Activated T-cell treated with anti-CD3 and anti-CD28 coated beads for 48 hours (primary cell): ENCODE results near the gene OGFOD1.

Experiments used
- DNase-seq: peaks from one replicate; pipeline ENCODE4 v3.0.0-alpha.2; 2020; ENCODE audit warnings: low read depth

Gene OGFOD1

GRCh38 chr16:56426585-56426984 lies 24.8 kb upstream of the OGFOD1 start:
- no peak for DNase-seq

GRCh38 chr16:56428091-56428490 lies 23.3 kb upstream of the OGFOD1 start:
- no peak for DNase-seq

- no peak for DNase-seq
Observed at GRCh38 chr16:56436258-56436657, 15.1 kb upstream of the OGFOD1 start.

- DNase-seq, result no peak
Observed at GRCh38 chr16:56438038-56438437, 13.3 kb upstream of the OGFOD1 start.

GRCh38 chr16:56447286-56447685 lies 4.1 kb upstream of the OGFOD1 start:
- no peak for DNase-seq

- no peak for DNase-seq
Observed at GRCh38 chr16:56448005-56448404, 3.3 kb upstream of the OGFOD1 start.

GRCh38 chr16:56450275-56450985 lies 924 bp upstream of the OGFOD1 start:
- DNase-seq, result no peak

GRCh38 chr16:56451753-56452689 lies 667 bp downstream of the OGFOD1 start:
- DNase-seq, result no peak

- no peak for DNase-seq
Observed at GRCh38 chr16:56457927-56458470, 6.6 kb downstream of the OGFOD1 start.

- DNase-seq, result no peak
Observed at GRCh38 chr16:56460101-56460500, 8.7 kb downstream of the OGFOD1 start.

- DNase-seq, result no peak
Observed at GRCh38 chr16:56462064-56462796, 10.9 kb downstream of the OGFOD1 start.

GRCh38 chr16:56463153-56463552 lies 11.8 kb downstream of the OGFOD1 start:
- no peak for DNase-seq

GRCh38 chr16:56466344-56466743 lies 15.0 kb downstream of the OGFOD1 start:
- no peak for DNase-seq

GRCh38 chr16:56468800-56469199 lies 17.4 kb downstream of the OGFOD1 start:
- no peak for DNase-seq

- no peak for DNase-seq
Observed at GRCh38 chr16:56469748-56470147, 18.4 kb downstream of the OGFOD1 start.

- DNase-seq, result no peak
Observed at GRCh38 chr16:56470232-56470631, 18.9 kb downstream of the OGFOD1 start.

- DNase-seq, result no peak
Observed at GRCh38 chr16:56470666-56471065, 19.3 kb downstream of the OGFOD1 start.

GRCh38 chr16:56475201-56475600 lies 23.8 kb downstream of the OGFOD1 start:
- DNase-seq, result no peak

- DNase-seq, result no peak
Observed at GRCh38 chr16:56477096-56477878, 25.9 kb downstream of the OGFOD1 start.

GRCh38 chr16:56478281-56479049 lies 27.1 kb downstream of the OGFOD1 start:
- no peak for DNase-seq

GRCh38 chr16:56479469-56479868 lies 28.1 kb downstream of the OGFOD1 start:
- DNase-seq, result no peak
